Heart right ventricle (tissue), 16 donors: ENCODE measurements around the gene GPR42. TPM values are rescaled to one million over a fixed set of nuclear protein-coding genes. Genes with fewer than 3 reads are reported as not detected.

Source experiments
- ATAC-seq, 8 donors: fragments of 200-7000 bp; cut with Tn5 transposase; one replicate each; pipeline ENCODE4 v1.9.1; 2020; ENCODE audit warnings: mild to moderate bottlenecking in 8 of 8, moderate library complexity in 8 of 8, moderate number of reproducible peaks in 1 of 8
- DNase-seq, 2 donors: peaks; one replicate each; pipeline ENCODE4 v3.0.0-alpha.2; 2020
- H3K27ac ChIP-seq, 10 donors: fragments of 200-600 bp; sonication (generic) in 2 of 10; one replicate each; pipeline versions ENCODE4 v1.5.0 to v1.8.0; 2020 to 2022; ENCODE audit warnings: mild to moderate bottlenecking in 3 of 10
- H3K27me3 ChIP-seq, 7 donors: fragments of 200-600 bp; one replicate each; pipeline ENCODE4 v1.8.0; 2021 to 2022; ENCODE audit warnings: mild to moderate bottlenecking in 2 of 7
- H3K36me3 ChIP-seq, 9 donors: fragments of 200-600 bp; sonication (generic) in 1 of 9; one replicate each; pipeline versions ENCODE4 v1.5.0 to v1.8.0; 2020 to 2022; ENCODE audit warnings: mild to moderate bottlenecking in 2 of 9
- H3K4me1 ChIP-seq, 9 donors: fragments of 200-600 bp; sonication (generic) in 1 of 9; one replicate each; pipeline versions ENCODE4 v1.5.0 to v1.8.0; 2020 to 2022; ENCODE audit warnings: mild to moderate bottlenecking in 4 of 9
- H3K4me3 ChIP-seq, 10 donors: fragments of 200-600 bp; sonication (generic) in 2 of 10; one replicate each; pipeline versions ENCODE4 v1.5.0 to v1.8.0; 2020 to 2022; ENCODE audit warnings: mild to moderate bottlenecking in 7 of 10, moderate library complexity in 2 of 10
- H3K9me3 ChIP-seq, 11 donors: fragments of 200-600 bp in 10 of 11; sonication (generic) in 2 of 11; one replicate each; pipeline versions ENCODE4 v1.5.0 to v1.8.0; 2013 to 2022; ENCODE audit warnings: mild to moderate bottlenecking in 2 of 11, control low read depth in 1 of 11, moderate library complexity in 1 of 11
- WGBS, 2 donors: extraction: QIAGEN DNeasy Blood & Tissue Kit; methylation state at CpG; one replicate each; pipeline ENCODE4 v1.1.7; 2013; ENCODE audit warnings: inconsistent platforms in 1 of 2; 5-methylcytosine and 5-hydroxymethylcytosine counted together
- intact Hi-C, 10 donors: fragments of 100-400 bp; cut with DNase I; formaldehyde crosslinking; loops; one replicate each; pipeline versions ENCODE4 v1.11.1 to v1.14.2; 2022
- microRNA-seq, 2 donors: library from miRNA; unstranded; fragments of <30 nt; microRNA quantifications; one replicate each; pipeline ENCODE4 v1.2.0, GENCODE V29; 2021
- polyA plus RNA-seq, 2 donors: library from polyadenylated mRNA; stranded (reverse); fragments of 200-250 nt; gene quantifications; one replicate each; pipeline ENCODE4 v1.2.3, GENCODE V29; 2013
- total RNA-seq, 10 donors: library from RNA; stranded (reverse); fragmentation: NEBNext Ultra II Directional in 3 of 10; extraction: Animal tissue kit (Norgen Biotek cat#: 25700) in 3 of 10; gene quantifications; one replicate each; pipeline versions ENCODE4 v1.2.1 to v1.2.4, GENCODE V29; 2021 to 2023
- TF ChIP-seq, protein P1 (sequence below), 9 donors: fragments of 200-600 bp; sonication (generic) in 2 of 9; IDR thresholded peaks; one replicate each; pipeline versions ENCODE4 v1.5.0 to v1.8.0; 2021 to 2022; ENCODE audit warnings: antibody characterized with exemption in 9 of 9, mild to moderate bottlenecking in 5 of 9, moderate library complexity in 1 of 9
- donor health status: Arrhythmogenic right ventricular cardiomyopathy.
- donor health status: ischemic (EF 13 %, LVEDD 7.1; RV severe dilation, severe dysfunction).
- donor health status: healthy with polysubstance abuse.
- donor health status: DM: no; HTN: yes; CAD: no.
- donor health status: DM: no; HTN: no; CAD: no.
- donor health status: ischemic (EF 25% LVEDD 6.9; RV normal size, moderate dysfunction).
- donor health status: ischemic (EF 25% LVEDD 5.7; RV mildly dilated, moderate dysfunction).
- donor health status: healthy.
- donor health status: DM: yes; HTN: yes; CAD: no.
- donor health status: Ischemic cardiomyopathy.
- donor health status: ischemic (EF 35%, LVEDD 5.7; RV mildly dilated, moderate dysfunction).
- donor health status: nonischemic (EF 11% LVEDD 7.7; RV severe dilation, severe dysfunction).
- donor health status: DM: yes; HTN: yes; CAD: no.
- donor health status: PGD.
- donor health status: ischemic (EF 29% LVEDD 5.4; RV normal size, mild dysfunction).
- donor health status: nonischemic (EF 23%, LVEDD 6.1; RV moderate dilation, normal function).

Gene GPR42
- total and polyA plus RNA-seq, 12 donors, result not detected

DNA sequence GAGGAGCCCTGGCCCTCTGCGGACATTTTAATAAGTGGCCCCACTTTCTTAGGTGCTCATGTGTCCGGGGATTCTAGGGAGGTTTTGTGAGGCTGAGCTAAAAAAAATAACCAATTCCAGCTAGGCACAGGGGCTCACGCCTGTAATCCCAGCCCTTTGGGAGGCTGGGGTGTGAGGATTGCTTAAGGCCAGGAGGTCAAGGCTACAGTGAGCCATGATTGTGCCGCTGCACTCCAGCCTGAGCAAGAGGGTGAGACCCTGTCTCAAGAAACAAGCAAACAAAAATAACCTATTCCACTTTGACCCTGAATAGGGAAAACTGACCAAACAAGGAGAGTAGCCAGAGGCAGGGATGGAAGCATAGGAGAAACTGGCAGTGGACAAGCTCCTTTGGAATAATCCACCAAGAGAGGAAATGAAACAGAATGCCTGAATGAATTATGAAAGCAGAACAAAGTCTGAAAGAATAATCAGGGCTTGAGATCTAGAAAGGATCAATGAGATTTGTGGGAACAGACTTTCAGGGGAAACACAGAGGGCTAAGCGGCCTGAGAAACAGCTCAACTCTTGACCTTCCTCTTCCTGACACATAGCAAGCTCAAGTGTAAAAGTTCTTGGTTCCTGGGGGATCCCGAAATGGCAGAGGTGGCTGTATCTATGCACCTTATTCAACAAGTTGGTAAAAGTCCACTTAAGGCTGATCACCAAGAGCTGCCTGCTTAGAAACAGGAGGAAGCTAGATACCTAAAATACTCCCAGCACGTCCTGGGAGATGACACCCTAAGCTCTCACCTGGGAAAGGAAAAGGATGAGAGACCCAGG, 47.1 kb downstream of the GPR42 start:
- no peak for ATAC-seq
- Histone ChIP-seq H3K4me3 (no peak overlapping the region), H3K4me1 (peaks cover 0 to 8% (median 0%) of the 10 kb centered on the region in 9 donors), H3K27ac (no peak overlapping the region), H3K9me3 (no peaks in the 10 kb centered on the region), H3K27me3 (peaks cover 0 to 35% (median 4%) of the 10 kb centered on the region in 7 donors), H3K36me3 (no peaks in the 10 kb centered on the region)
- 74 to 84% methylated on average over 7 of the region's 7 CpGs for WGBS, 2 donors
- TF ChIP-seq, protein P1, sequence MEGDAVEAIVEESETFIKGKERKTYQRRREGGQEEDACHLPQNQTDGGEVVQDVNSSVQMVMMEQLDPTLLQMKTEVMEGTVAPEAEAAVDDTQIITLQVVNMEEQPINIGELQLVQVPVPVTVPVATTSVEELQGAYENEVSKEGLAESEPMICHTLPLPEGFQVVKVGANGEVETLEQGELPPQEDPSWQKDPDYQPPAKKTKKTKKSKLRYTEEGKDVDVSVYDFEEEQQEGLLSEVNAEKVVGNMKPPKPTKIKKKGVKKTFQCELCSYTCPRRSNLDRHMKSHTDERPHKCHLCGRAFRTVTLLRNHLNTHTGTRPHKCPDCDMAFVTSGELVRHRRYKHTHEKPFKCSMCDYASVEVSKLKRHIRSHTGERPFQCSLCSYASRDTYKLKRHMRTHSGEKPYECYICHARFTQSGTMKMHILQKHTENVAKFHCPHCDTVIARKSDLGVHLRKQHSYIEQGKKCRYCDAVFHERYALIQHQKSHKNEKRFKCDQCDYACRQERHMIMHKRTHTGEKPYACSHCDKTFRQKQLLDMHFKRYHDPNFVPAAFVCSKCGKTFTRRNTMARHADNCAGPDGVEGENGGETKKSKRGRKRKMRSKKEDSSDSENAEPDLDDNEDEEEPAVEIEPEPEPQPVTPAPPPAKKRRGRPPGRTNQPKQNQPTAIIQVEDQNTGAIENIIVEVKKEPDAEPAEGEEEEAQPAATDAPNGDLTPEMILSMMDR (IDR thresholded peaks at IDR 0.05), result no peak
- intact Hi-C loops, result no loop called here
- no peak for DNase-seq

DNA sequence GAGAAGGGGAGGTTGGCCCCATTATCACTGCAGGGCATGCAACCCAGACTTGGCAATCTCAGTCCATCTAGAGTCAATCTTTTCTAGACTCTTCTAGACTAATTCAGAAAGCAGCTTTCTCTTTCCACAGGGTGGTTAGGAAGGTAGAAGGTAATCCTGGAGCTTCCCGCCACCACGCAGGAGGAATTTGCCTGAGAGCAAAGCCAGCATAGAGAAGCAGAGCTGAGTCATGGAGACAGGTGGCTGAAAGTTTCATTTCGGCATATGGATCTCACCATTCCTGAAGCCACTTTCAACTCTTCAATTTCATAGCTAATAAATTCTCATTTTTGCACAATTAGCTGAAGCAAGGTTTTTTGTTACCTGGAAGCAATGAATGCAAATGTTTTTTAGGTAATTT, 48.2 kb downstream of the GPR42 start:
- peaks cover 0 to 8% (median 0%) of the 10 kb centered on the region in 9 donors for H3K4me1 ChIP-seq
- H3K27me3 ChIP-seq, result peaks cover 0 to 25% (median 4%) of the 10 kb centered on the region in 7 donors
- H3K36me3 ChIP-seq, result no peaks in the 10 kb centered on the region
- 81 to 89% methylated on average over 3 of the region's 3 CpGs for WGBS, 2 donors
- TF ChIP-seq, protein P1 (IDR thresholded peaks at IDR 0.05), result no peak
- H3K27ac ChIP-seq, result no peak overlapping the region
- intact Hi-C loops, result no loop called here
- DNase-seq (no peak), ATAC-seq (no peak)
- no peaks in the 10 kb centered on the region for H3K9me3 ChIP-seq
- H3K4me3 ChIP-seq, result no peak overlapping the region

DNA sequence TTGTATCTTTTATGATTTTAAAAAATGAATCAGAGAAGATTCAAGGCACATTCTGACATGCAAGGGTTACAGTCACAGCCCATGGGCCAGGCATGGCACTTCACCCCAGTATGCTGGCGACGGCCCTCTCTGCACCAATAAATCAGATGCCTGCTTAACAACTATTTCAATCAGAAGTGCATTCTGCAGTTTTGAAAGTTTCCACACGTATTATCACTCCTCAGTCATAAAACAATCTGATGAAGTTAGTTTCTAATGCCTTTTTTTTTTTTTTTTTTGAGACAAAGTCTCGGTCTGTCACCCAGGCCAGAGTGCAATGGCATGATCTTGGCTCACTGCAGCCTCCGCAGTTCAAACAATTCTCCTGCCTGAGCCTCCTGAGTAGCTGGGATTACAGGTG, 48.9 kb downstream of the GPR42 start:
- WGBS, 2 donors, result 85 to 91% methylated on average over 5 of the region's 5 CpGs
- no peak overlapping the region for H3K4me3 ChIP-seq
- intact Hi-C loops, result loop anchor here in 1 of 10 donors (5.0 kb wide), 1 partner anchor 52 kb away; no protein-coding TSS in a partner anchor
- TF ChIP-seq, protein P1 (IDR thresholded peaks at IDR 0.05), result no peak
- no peak overlapping the region for H3K27ac ChIP-seq
- ATAC-seq (no peak), DNase-seq (no peak)
- no peaks in the 10 kb centered on the region for H3K9me3 ChIP-seq
- no peaks in the 10 kb centered on the region for H3K36me3 ChIP-seq
- peaks cover 0 to 8% (median 0%) of the 10 kb centered on the region in 9 donors for H3K4me1 ChIP-seq
- H3K27me3 ChIP-seq, result peaks cover 0 to 19% (median 0%) of the 10 kb centered on the region in 7 donors

DNA sequence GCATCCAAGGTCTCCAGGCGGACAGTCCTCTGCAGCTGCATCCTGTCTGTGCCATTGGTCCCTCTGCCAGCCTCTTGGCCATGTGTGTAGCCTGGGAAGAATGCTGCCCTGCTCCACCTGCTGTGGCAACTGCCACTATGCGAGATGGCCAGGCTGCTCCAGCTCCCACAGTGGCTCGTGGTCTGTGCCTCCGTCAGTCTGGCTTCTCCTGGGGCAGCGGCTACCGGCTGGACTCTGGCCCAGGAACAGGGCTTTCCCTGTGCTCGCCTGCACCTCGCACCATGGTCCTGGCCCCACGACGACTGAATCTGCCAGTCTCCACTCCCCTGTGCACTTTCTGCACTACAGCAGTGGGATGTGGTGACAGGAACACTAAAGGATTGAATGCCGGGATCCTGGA, 50.5 kb downstream of the GPR42 start:
- intact Hi-C loops, result loop anchor here in 1 of 10 donors (5.0 kb wide), 1 partner anchor 51 kb away; no protein-coding TSS in a partner anchor
- H3K4me3 ChIP-seq, result no peak overlapping the region
- H3K9me3 ChIP-seq, result no peaks in the 10 kb centered on the region
- no peaks in the 10 kb centered on the region for H3K36me3 ChIP-seq
- H3K4me1 ChIP-seq, result peaks cover 0 to 8% (median 0%) of the 10 kb centered on the region in 9 donors
- WGBS, 2 donors, result 61 to 65% methylated on average over 11 of the region's 11 CpGs
- TF ChIP-seq, protein P1 (IDR thresholded peaks at IDR 0.05), result no peak
- DNase-seq (no peak), ATAC-seq (no peak)
- peaks cover 0 to 14% (median 0%) of the 10 kb centered on the region in 7 donors for H3K27me3 ChIP-seq
- no peak overlapping the region for H3K27ac ChIP-seq

Small RNA genes within 50 kb of the gene (microRNA-seq; reads per million reads assigned to microRNA genes)
- gene MIR5196, result 0 reads per million in 2 donors

Other genes starting within 250 kb of the GPR42 start
- 10 to 100 TPM in 2 of 10 donors, 1 to 10 TPM in 8; 4.3 to 12.5 (median 7.5) TPM for gene LGI4, start 236.0 kb upstream of the GPR42 start, total RNA-seq
- 10 to 100 TPM in 1 of 2 donors, 1 to 10 TPM in 1; 8.9 to 30.0 TPM for gene LGI4, start 236.0 kb upstream of the GPR42 start, polyA plus RNA-seq
- 100 to 1,000 TPM; 451 to 819 (median 578) TPM for gene FXYD1, start 232.2 kb upstream of the GPR42 start, total RNA-seq
- gene FXYD1, start 232.2 kb upstream of the GPR42 start, polyA plus RNA-seq, result 100 to 1,000 TPM; 251 to 605 TPM
- gene FXYD7, start 227.8 kb upstream of the GPR42 start, total RNA-seq, result under 1 TPM in 3 of 10 donors, not detected in 7; 0.28 to 0.37 (median 0.30) TPM
- under 1 TPM in 1 of 2 donors, not detected in 1; 0.10 TPM for gene FXYD7, start 227.8 kb upstream of the GPR42 start, polyA plus RNA-seq
- gene FXYD5, start 216.3 kb upstream of the GPR42 start, total RNA-seq, result 10 to 100 TPM; 13.9 to 36.6 (median 18.1) TPM
- gene FXYD5, start 216.3 kb upstream of the GPR42 start, polyA plus RNA-seq, result 10 to 100 TPM; 48.3 to 67.4 TPM
- gene FAM187B, start 142.3 kb upstream of the GPR42 start, total RNA-seq, result under 1 TPM in 1 of 10 donors, not detected in 9; 0.48 TPM
- not detected for gene FAM187B, start 142.3 kb upstream of the GPR42 start, polyA plus RNA-seq
- 1 to 10 TPM; 3.2 to 8.7 (median 5.2) TPM for gene LSR, start 122.1 kb upstream of the GPR42 start, total RNA-seq
- 10 to 100 TPM; 10.2 to 10.4 TPM for gene LSR, start 122.1 kb upstream of the GPR42 start, polyA plus RNA-seq
- gene USF2, start 102.1 kb upstream of the GPR42 start, total RNA-seq, result 100 to 1,000 TPM; 134 to 185 (median 151) TPM
- 100 to 1,000 TPM; 125 to 171 TPM for gene USF2, start 102.1 kb upstream of the GPR42 start, polyA plus RNA-seq
- gene HAMP, start 88.5 kb upstream of the GPR42 start, total RNA-seq, result 1 to 10 TPM in 1 of 10 donors, under 1 TPM in 1, not detected in 8; 0.44 to 3.9 TPM
- gene HAMP, start 88.5 kb upstream of the GPR42 start, polyA plus RNA-seq, result 10 to 100 TPM in 1 of 2 donors, not detected in 1; 13.7 TPM
- gene MAG, start 78.9 kb upstream of the GPR42 start, total RNA-seq, result under 1 TPM in 1 of 10 donors, not detected in 9; 0.39 TPM
- gene MAG, start 78.9 kb upstream of the GPR42 start, polyA plus RNA-seq, result under 1 TPM in 1 of 2 donors, not detected in 1; 0.04 TPM
- 1 to 10 TPM in 1 of 10 donors, under 1 TPM in 7, not detected in 2; 0.22 to 1.6 (median 0.49) TPM for gene CD22, start 41.9 kb upstream of the GPR42 start, total RNA-seq
- gene CD22, start 41.9 kb upstream of the GPR42 start, polyA plus RNA-seq, result under 1 TPM; 0.07 to 0.12 TPM
- not detected for gene FFAR1, start 23.2 kb upstream of the GPR42 start, total RNA-seq
- not detected for gene FFAR1, start 23.2 kb upstream of the GPR42 start, polyA plus RNA-seq
- under 1 TPM in 2 of 10 donors, not detected in 8; 0.40 to 0.49 TPM for gene FFAR3, start 12.6 kb upstream of the GPR42 start, total RNA-seq
- under 1 TPM in 1 of 2 donors, not detected in 1; 0.09 TPM for gene FFAR3, start 12.6 kb upstream of the GPR42 start, polyA plus RNA-seq
- 1 to 10 TPM in 1 of 10 donors, under 1 TPM in 8, not detected in 1; 0.17 to 1.4 (median 0.54) TPM for gene FFAR2, start 77.2 kb downstream of the GPR42 start, total RNA-seq
- under 1 TPM; 0.10 to 0.15 TPM for gene FFAR2, start 77.2 kb downstream of the GPR42 start, polyA plus RNA-seq
- not detected for gene KRTDAP, start 119.4 kb downstream of the GPR42 start, total RNA-seq
- not detected for gene KRTDAP, start 119.4 kb downstream of the GPR42 start, polyA plus RNA-seq
- gene DMKN, start 142.6 kb downstream of the GPR42 start, total RNA-seq, result 10 to 100 TPM in 3 of 10 donors, 1 to 10 TPM in 7; 2.0 to 15.7 (median 7.6) TPM
- gene DMKN, start 142.6 kb downstream of the GPR42 start, polyA plus RNA-seq, result 10 to 100 TPM in 1 of 2 donors, 1 to 10 TPM in 1; 7.8 to 32.2 TPM
- gene SBSN, start 157.2 kb downstream of the GPR42 start, total RNA-seq, result not detected
- under 1 TPM in 1 of 2 donors, not detected in 1; 0.20 TPM for gene SBSN, start 157.2 kb downstream of the GPR42 start, polyA plus RNA-seq
- not detected for gene GAPDHS, start 162.4 kb downstream of the GPR42 start, total RNA-seq
- gene GAPDHS, start 162.4 kb downstream of the GPR42 start, polyA plus RNA-seq, result not detected
- 100 to 1,000 TPM in 3 of 10 donors, 10 to 100 TPM in 7; 62.8 to 103 (median 74.7) TPM for gene TMEM147, start 174.6 kb downstream of the GPR42 start, total RNA-seq
- 100 to 1,000 TPM in 1 of 2 donors, 10 to 100 TPM in 1; 78.0 to 229 TPM for gene TMEM147, start 174.6 kb downstream of the GPR42 start, polyA plus RNA-seq
- not detected for gene ATP4A, start 192.6 kb downstream of the GPR42 start, total RNA-seq
- not detected for gene ATP4A, start 192.6 kb downstream of the GPR42 start, polyA plus RNA-seq
- not detected for gene PMIS2, start 215.1 kb downstream of the GPR42 start, total RNA-seq
- gene PMIS2, start 215.1 kb downstream of the GPR42 start, polyA plus RNA-seq, result not detected
- gene HAUS5, start 241.7 kb downstream of the GPR42 start, total RNA-seq, result 1 to 10 TPM; 3.2 to 9.3 (median 4.7) TPM
- gene HAUS5, start 241.7 kb downstream of the GPR42 start, polyA plus RNA-seq, result 10 to 100 TPM in 1 of 2 donors, 1 to 10 TPM in 1; 4.3 to 14.1 TPM